Chondrocyte (in vitro differentiated cells): ENCODE data around the gene NTF3. TPM values are rescaled to one million over a fixed set of nuclear protein-coding genes. Genes with fewer than 3 reads are reported as not detected.

Experiments used
- DNase-seq: peaks from one replicate; pipeline ENCODE4 v3.0.0; 2021; ENCODE audit warnings: mixed read lengths, low spot score
- H3K27ac Mint-ChIP-seq: one replicate; pipeline ENCODE4 v1.8.0; 2021; ENCODE audit warnings: mild to moderate bottlenecking, moderate library complexity, mixed read lengths; ENCODE audit not compliant: unreplicated experiment
- H3K27me3 Mint-ChIP-seq: 2 replicates; pipeline ENCODE4 v1.8.0; 2021; ENCODE audit warnings: low read depth, mixed read lengths
- H3K36me3 Mint-ChIP-seq: 2 replicates; pipeline ENCODE4 v1.8.0; 2021; ENCODE audit warnings: low read depth, mixed read lengths
- H3K4me1 Mint-ChIP-seq: 2 replicates; pipeline ENCODE4 v1.8.0; 2021; ENCODE audit warnings: low read depth, mild to moderate bottlenecking, mixed read lengths
- H3K4me3 Mint-ChIP-seq: one replicate; pipeline ENCODE4 v1.8.0; 2021; ENCODE audit warnings: mild to moderate bottlenecking, moderate library complexity, mixed read lengths; ENCODE audit not compliant: unreplicated experiment
- H3K9me3 Mint-ChIP-seq: 2 replicates; pipeline ENCODE4 v1.8.0; 2021; ENCODE audit warnings: low read depth, mixed read lengths
- total RNA-seq: library from RNA; stranded (reverse); gene quantifications from 3 replicates; pipeline ENCODE4 v1.2.1, GENCODE V29; 2021
- TF ChIP-seq, protein P1 (sequence below): fragments of 200-600 bp; sonication (generic); IDR thresholded peaks from 2 replicates; pipeline ENCODE4 v1.5.0; 2021; ENCODE audit warnings: antibody characterized with exemption, mild to moderate bottlenecking, moderate library complexity

The NTF3 gene
- total RNA-seq, 1 donor from 2014 or later = 2.5 TPM

DNA sequence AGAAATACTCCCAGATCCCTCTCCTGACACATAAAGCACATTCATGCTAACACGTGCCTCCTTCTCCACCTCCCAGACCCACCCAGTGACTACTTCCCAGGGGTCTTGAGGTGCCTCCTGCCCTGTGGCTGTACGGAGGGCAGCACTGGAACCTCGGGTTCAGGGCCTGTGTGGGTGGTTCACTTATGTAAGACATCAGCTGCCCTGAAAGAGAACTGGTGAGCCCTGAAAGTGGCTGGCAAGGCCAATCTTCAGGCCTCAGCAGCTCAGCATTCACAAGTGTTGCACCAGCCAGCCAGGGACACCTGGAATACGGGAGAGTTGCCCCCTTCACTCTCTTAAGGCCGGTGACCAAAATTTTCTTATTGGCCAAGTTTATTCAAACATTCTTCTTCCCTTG is 38.9 kb upstream of the NTF3 start:
- Mint-ChIP-seq H3K36me3 (no peaks in the 10 kb centered on the region), H3K27ac (no peak overlapping the region), H3K27me3 (peaks cover 1% of the 10 kb centered on the region), H3K9me3 (no peaks in the 10 kb centered on the region), H3K4me1 (no peaks in the 10 kb centered on the region), H3K4me3 (no peak overlapping the region)
- TF ChIP-seq, protein P1, sequence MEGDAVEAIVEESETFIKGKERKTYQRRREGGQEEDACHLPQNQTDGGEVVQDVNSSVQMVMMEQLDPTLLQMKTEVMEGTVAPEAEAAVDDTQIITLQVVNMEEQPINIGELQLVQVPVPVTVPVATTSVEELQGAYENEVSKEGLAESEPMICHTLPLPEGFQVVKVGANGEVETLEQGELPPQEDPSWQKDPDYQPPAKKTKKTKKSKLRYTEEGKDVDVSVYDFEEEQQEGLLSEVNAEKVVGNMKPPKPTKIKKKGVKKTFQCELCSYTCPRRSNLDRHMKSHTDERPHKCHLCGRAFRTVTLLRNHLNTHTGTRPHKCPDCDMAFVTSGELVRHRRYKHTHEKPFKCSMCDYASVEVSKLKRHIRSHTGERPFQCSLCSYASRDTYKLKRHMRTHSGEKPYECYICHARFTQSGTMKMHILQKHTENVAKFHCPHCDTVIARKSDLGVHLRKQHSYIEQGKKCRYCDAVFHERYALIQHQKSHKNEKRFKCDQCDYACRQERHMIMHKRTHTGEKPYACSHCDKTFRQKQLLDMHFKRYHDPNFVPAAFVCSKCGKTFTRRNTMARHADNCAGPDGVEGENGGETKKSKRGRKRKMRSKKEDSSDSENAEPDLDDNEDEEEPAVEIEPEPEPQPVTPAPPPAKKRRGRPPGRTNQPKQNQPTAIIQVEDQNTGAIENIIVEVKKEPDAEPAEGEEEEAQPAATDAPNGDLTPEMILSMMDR = no peak
- no peak for DNase-seq

DNA sequence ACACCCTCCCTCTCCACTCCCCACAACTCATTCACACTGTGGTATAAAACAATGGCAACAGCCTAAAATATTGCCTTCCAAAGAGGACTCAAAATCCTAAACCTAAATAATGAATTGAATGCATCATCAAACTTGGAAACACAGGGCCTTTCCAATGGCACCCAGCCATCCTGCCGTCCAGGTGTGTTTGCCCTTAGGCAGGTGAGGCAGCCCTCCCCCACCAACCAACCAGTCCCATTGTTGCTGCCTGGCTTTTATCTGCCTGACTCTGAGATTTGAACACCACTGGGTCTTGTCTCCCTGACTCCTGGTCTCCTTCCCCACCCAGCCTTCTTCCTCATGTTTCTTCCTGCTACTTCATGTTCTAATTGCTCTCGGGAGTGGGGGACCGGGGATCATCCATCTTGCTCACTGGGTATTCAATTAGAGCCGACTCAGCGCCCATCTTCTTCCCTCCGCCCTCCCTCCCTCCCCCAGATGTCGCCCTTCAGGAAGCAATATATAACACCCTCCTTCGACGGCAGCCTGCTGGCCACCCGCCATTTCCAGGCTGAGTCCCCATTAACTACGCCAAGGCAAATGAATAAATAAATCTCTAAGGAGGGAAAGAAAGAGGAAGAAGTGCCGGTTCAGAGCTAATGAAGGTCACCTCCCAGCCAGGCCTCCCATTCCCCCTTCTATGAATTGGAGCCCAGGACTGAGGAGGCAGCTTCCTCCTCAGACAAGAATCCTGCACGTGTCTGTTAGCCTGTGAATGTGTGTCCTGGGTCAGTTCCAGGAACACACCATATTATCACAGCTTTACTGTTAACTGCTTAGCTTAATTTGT is 36.3 kb upstream of the NTF3 start:
- TF ChIP-seq, protein P1 = no peak

DNA sequence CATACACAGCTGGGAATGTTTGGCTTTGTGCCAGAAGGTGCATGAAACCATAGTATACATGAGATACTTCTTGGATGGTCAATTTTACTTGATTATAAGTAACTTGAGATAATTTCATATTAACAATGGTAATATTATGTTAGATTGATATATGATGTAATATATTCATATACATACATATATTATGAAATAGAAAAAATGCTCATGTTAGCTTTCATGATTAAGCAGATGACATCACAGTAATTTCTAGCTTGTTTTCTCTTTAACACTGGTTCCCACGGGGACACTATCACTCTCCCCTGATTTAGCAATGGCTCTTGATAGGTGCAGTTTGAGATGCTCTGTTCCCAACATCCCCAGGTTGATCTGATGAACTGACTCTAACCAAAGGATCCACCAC is 35.4 kb upstream of the NTF3 start:
- TF ChIP-seq, protein P1 = no peak
- H3K9me3 Mint-ChIP-seq = no peaks in the 10 kb centered on the region
- H3K4me1 Mint-ChIP-seq = no peaks in the 10 kb centered on the region
- H3K27ac Mint-ChIP-seq = no peak overlapping the region
- no peak for DNase-seq
- no peak overlapping the region for H3K4me3 Mint-ChIP-seq
- peaks cover 4% of the 10 kb centered on the region for H3K27me3 Mint-ChIP-seq
- H3K36me3 Mint-ChIP-seq = no peaks in the 10 kb centered on the region

More for the DNA sequence above, 36.3 kb upstream of the NTF3 start:
- no peak for DNase-seq
- no peak overlapping the region for H3K4me3 Mint-ChIP-seq
- no peaks in the 10 kb centered on the region for H3K36me3 Mint-ChIP-seq
- no peaks in the 10 kb centered on the region for H3K4me1 Mint-ChIP-seq
- no peak overlapping the region for H3K27ac Mint-ChIP-seq
- no peaks in the 10 kb centered on the region for H3K9me3 Mint-ChIP-seq
- H3K27me3 Mint-ChIP-seq = peaks cover 4% of the 10 kb centered on the region

DNA sequence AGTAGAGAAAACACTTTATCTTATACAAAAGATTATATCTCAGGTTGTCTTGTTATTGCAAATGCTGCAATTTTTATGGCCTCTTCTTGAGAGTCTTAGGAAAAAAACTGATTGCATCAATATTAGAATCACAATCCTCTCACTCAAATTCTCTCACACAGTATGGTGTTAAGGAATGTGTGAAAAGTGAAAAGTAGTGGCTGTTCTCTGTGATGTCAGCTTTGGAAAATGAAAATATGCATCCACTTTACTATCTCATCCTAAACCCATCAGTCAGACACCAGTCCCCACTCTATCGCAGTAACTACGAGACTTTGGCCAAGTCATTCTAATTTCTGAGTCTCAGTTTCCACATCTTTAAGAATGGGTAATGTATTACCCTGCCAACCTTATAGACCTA is 32.6 kb upstream of the NTF3 start:
- Mint-ChIP-seq H3K4me1 (peaks cover 12% of the 10 kb centered on the region), H3K9me3 (no peaks in the 10 kb centered on the region), H3K27me3 (peaks cover 11% of the 10 kb centered on the region), H3K4me3 (no peak overlapping the region), H3K27ac (no peak overlapping the region), H3K36me3 (no peaks in the 10 kb centered on the region)
- DNase-seq = no peak
- TF ChIP-seq, protein P1 = no peak

DNA sequence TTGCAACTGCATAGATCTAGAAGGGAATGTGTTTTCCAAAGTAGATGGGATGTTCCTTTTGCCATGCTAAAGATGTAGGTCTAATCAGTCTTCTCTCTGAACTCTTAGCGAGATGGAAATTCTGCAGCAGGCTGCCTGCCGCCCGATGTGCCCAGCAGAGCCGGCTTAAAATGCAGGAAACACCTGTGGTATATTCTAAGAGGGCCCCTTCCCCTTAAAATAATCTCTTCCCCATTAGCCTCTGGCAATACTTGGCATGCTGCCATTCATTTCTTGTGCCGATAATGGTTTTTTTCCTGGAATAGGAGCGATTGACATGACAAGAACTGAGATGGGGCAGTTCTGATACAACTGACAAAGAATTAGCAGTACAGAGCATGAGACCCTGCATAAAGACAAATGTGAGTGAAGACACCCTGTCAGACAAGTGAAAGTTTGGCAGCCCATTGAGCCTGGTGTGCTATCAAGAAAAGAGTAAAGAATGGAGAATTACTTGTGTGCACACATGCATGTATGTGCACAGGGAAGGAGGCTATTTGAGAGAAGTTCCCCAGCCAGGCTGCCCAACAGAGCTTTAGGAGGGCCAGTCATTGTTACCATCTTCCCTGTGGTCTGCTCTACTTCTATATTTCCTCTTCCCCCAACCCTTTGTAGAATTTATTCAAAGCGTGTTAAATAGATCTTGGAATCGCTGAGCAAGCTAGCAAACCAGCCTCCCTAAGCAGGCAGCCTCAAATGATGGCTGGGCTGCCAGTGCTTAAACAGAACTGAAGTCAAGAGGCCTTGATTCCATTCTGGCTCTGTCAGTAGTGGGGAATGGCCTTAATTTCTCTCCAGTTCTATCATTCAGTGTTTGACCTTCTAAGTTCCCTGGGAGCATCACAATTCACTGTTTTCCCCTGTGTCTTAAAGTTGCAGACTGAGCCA is 29.6 kb upstream of the NTF3 start:
- H3K36me3 Mint-ChIP-seq = no peaks in the 10 kb centered on the region
- DNase-seq = no peak
- no peak overlapping the region for H3K27ac Mint-ChIP-seq
- H3K9me3 Mint-ChIP-seq = no peaks in the 10 kb centered on the region
- TF ChIP-seq, protein P1 = no peak
- H3K4me3 Mint-ChIP-seq = no peak overlapping the region
- peaks cover 17% of the 10 kb centered on the region for H3K27me3 Mint-ChIP-seq
- peaks cover 19% of the 10 kb centered on the region for H3K4me1 Mint-ChIP-seq
